B cell (primary cell): ENCODE results near the gene RTL1. TPM values are rescaled to one million over a fixed set of nuclear protein-coding genes. Genes with fewer than 3 reads are reported as not detected.

Experiments
- ATAC-seq: fragments of 200-7000 bp; cut with Tn5 transposase; one replicate; pipeline ENCODE4 v1.10.0; 2021; ENCODE audit warnings: low read depth, mild to moderate bottlenecking, moderate number of reproducible peaks, moderate library complexity
- CTCF ChIA-PET: fragments of 350-600 bp; sonication (Branson Sonifier 250); formaldehyde crosslinking; loops from one replicate; lab custom pipeline; 2021; ENCODE audit warnings: antibody characterized with exemption, inconsistent platforms; lab: Charles Lee
- POLR2A ChIA-PET: fragments of 350-600 bp; sonication (Branson Sonifier 250); formaldehyde crosslinking; loops from one replicate; lab custom pipeline; 2021; ENCODE audit warnings: antibody characterized with exemption; lab: Charles Lee
- DNase-seq: peaks from one replicate; pipeline ENCODE4 v3.0.0; 2013
- H2AFZ ChIP-seq: 2 replicates; pipeline ENCODE4 v1.6.1; 2012; ENCODE audit warnings: mild to moderate bottlenecking, low read depth, low read length; ENCODE audit not compliant: insufficient read depth, poor library complexity, severe bottlenecking
- H3K27ac ChIP-seq, 2 donors: 1 replicate in 1 of 2; 2 replicates in 1 of 2; pipeline ENCODE4 v1.5.1; 2012 to 2013; ENCODE audit warnings: low read length in 2 of 2, mild to moderate bottlenecking in 2 of 2, moderate library complexity in 1 of 2
- H3K27me3 ChIP-seq, 4 experiments: fragments of 200-600 bp in 1 of 4; sonication (generic) in 1 of 4; replicated peaks in 1 of 4; 1 replicate in 2 of 4; 2 replicates in 2 of 4; pipeline versions ENCODE4 v1.6.1 to v1.7.0; 2013 to 2016; ENCODE audit warnings: low read length in 3 of 4, mild to moderate bottlenecking in 2 of 4, mixed read lengths in 1 of 4, moderate library complexity in 1 of 4; ENCODE audit not compliant: insufficient read depth in 4 of 4, control insufficient read depth in 3 of 4; ENCODE audit errors: control extremely low read depth in 1 of 4
- H3K36me3 ChIP-seq, 2 experiments: replicated peaks in 1 of 2; 1 replicate in 1 of 2; 2 replicates in 1 of 2; pipeline versions ENCODE4 v1.6.1 to v1.7.1; 2013; ENCODE audit warnings: low read length in 1 of 2; ENCODE audit not compliant: insufficient read depth in 2 of 2, control insufficient read depth in 1 of 2; ENCODE audit errors: control extremely low read depth in 1 of 2, extremely low read depth in 1 of 2
- H3K4me1 ChIP-seq, 2 donors: fragments of 200-600 bp in 1 of 2; sonication (generic) in 1 of 2; 1 replicate in 1 of 2; 2 replicates in 1 of 2; pipeline versions ENCODE4 v1.5.1 to v1.6.1; 2013 to 2017; ENCODE audit warnings: low read length in 2 of 2; ENCODE audit not compliant: control insufficient read depth in 2 of 2, insufficient read depth in 2 of 2
- H3K4me2 ChIP-seq: replicated peaks from 2 replicates; pipeline ENCODE3; 2012; ENCODE audit warnings: mild to moderate bottlenecking, low read depth, low read length; ENCODE audit not compliant: poor library complexity, severe bottlenecking
- H3K4me3 ChIP-seq, 5 experiments: fragments of 200-600 bp in 1 of 5; sonication (generic) in 1 of 5; 1 replicate in 3 of 5; 2 replicates in 2 of 5; pipeline versions ENCODE4 v1.5.1 to v1.7.0; 2011 to 2016; ENCODE audit warnings: low read length in 4 of 5, mild to moderate bottlenecking in 4 of 5, low read depth in 2 of 5, control low read depth in 1 of 5, moderate library complexity in 1 of 5; ENCODE audit not compliant: insufficient read depth in 1 of 5; ENCODE audit errors: control extremely low read depth in 1 of 5, extremely low read depth in 1 of 5
- H3K79me2 ChIP-seq: fragments of 200-600 bp; sonication (generic); one replicate; pipeline ENCODE4 v1.6.0; 2016; ENCODE audit warnings: low read length; ENCODE audit not compliant: control insufficient read depth, insufficient read depth
- H3K9ac ChIP-seq: fragments of 200-600 bp; sonication (generic); 2 replicates; pipeline ENCODE4 v1.6.1; 2017; ENCODE audit warnings: mild to moderate bottlenecking, low read length, moderate library complexity
- H3K9me3 ChIP-seq, 3 donors: one replicate each; pipeline versions ENCODE4 v1.6.1 to v1.7.1; 2013; ENCODE audit warnings: low read length in 2 of 3; ENCODE audit not compliant: control insufficient read depth in 2 of 3, insufficient read depth in 1 of 3; ENCODE audit errors: control extremely low read depth in 1 of 3
- H4K20me1 ChIP-seq: 2 replicates; pipeline ENCODE4 v1.6.0; 2012; ENCODE audit warnings: mild to moderate bottlenecking, low read length; ENCODE audit not compliant: insufficient read depth, control insufficient read depth, poor library complexity, severe bottlenecking
- H3K27ac Mint-ChIP-seq: one replicate; pipeline ENCODE4 v1.8.0; 2021; ENCODE audit warnings: mixed read lengths
- H3K27me3 Mint-ChIP-seq: one replicate; pipeline ENCODE4 v1.8.0; 2021; ENCODE audit warnings: mixed read lengths
- H3K4me1 Mint-ChIP-seq: one replicate; pipeline ENCODE4 v1.8.0; 2021; ENCODE audit warnings: mixed read lengths
- H3K4me3 Mint-ChIP-seq: one replicate; pipeline ENCODE4 v1.8.0; 2021; ENCODE audit warnings: mixed read lengths
- H3K9me3 Mint-ChIP-seq: one replicate; pipeline ENCODE4 v1.8.0; 2022; ENCODE audit warnings: mixed read lengths; ENCODE audit not compliant: insufficient read depth
- CTCF ChIP-seq: fragments of 200-600 bp; IDR thresholded peaks from one replicate; pipeline ENCODE4 v1.8.0; 2022; ENCODE audit warnings: antibody characterized with exemption, mild to moderate bottlenecking
- EZH2 ChIP-seq: IDR thresholded peaks from 2 replicates; pipeline ENCODE4 v1.6.1; 2012; ENCODE audit warnings: borderline replicate concordance, low read depth, mild to moderate bottlenecking, moderate library complexity, low read length; ENCODE audit not compliant: insufficient read depth, poor library complexity, severe bottlenecking
- WGBS: methylation state at CpG from one replicate; pipeline ENCODE4 v1.1.5; 2013; ENCODE audit warnings: missing lambda C conversion rate; ENCODE audit not compliant: insufficient coverage; 5-methylcytosine and 5-hydroxymethylcytosine counted together
- intact Hi-C: fragments of 100-400 bp; cut with micrococcal nuclease; formaldehyde crosslinking; loops from one replicate; pipeline ENCODE4 v1.10.0; 2022
- polyA plus RNA-seq: library from polyadenylated mRNA; depleted of rRNA; stranded (reverse); fragments of >200 nt; gene quantifications from 2 replicates; pipeline ENCODE4 v1.2.3, GENCODE V29; 2012
- total RNA-seq, 2 donors: library from RNA; stranded (reverse); fragments of 120-200 nt in 1 of 2; gene quantifications; 1 replicate in 1 of 2; 2 replicates in 1 of 2; pipeline versions ENCODE4 v1.2.3 to v1.2.4, GENCODE V29; 2013 to 2022

Gene RTL1
- total and polyA plus RNA-seq, 2 donors (not counting 1 experiment from before 2014, with no cell fraction given), result not detected

DNA sequence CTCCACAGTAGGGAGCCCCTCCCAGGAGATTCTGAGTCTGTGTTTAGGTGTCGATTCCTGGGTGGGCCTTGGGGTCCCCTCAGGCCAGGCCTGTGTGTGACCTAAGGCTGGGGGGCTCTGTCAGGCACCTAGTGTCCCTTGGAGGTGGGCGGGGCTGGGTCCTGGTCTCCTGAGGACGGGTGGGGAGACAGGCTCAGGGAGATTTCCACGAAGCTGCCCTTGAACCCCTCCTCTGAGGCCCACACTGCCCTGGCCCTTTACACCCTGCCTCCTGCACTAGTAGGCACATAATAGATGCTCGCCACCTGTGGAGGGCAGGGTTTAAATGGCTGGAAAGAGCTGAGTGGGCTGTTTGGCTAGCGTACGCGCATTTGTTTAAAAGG, 44.7 kb downstream of the RTL1 start:
- intact Hi-C loops, result no loop called here
- H3K27me3 Mint-ChIP-seq, result no peaks in the 10 kb centered on the region
- H3K4me3 Mint-ChIP-seq, result no peak overlapping the region
- no peaks in the 10 kb centered on the region for H3K9me3 Mint-ChIP-seq
- no peak overlapping the region for H3K4me2 ChIP-seq
- ChIA-PET POLR2A (no interaction called here), CTCF (no interaction called here)
- no peaks in the 10 kb centered on the region for H4K20me1 ChIP-seq
- H3K9me3 ChIP-seq, result peaks cover 0 to 5% (median 0%) of the 10 kb centered on the region in 3 donors
- 93% methylated on average over 7 of the region's 8 CpGs for whole genome bisulfite sequencing
- no peaks in the 10 kb centered on the region for H3K4me1 ChIP-seq
- ATAC-seq (no peak), DNase-seq (no peak)
- no peak overlapping the region for H3K27ac ChIP-seq
- H3K36me3 ChIP-seq, result no peaks in the 10 kb centered on the region
- TF ChIP-seq EZH2, result no peak
- TF ChIP-seq CTCF, result no peak
- H3K4me1 Mint-ChIP-seq, result no peaks in the 10 kb centered on the region
- H3K9ac ChIP-seq, result no peak overlapping the region
- no peak overlapping the region for H3K27ac Mint-ChIP-seq
- no peak overlapping the region for H3K4me3 ChIP-seq
- H3K27me3 ChIP-seq, result no peaks in the 10 kb centered on the region
- H2AFZ ChIP-seq, result no peak overlapping the region
- no peaks in the 10 kb centered on the region for H3K79me2 ChIP-seq

DNA sequence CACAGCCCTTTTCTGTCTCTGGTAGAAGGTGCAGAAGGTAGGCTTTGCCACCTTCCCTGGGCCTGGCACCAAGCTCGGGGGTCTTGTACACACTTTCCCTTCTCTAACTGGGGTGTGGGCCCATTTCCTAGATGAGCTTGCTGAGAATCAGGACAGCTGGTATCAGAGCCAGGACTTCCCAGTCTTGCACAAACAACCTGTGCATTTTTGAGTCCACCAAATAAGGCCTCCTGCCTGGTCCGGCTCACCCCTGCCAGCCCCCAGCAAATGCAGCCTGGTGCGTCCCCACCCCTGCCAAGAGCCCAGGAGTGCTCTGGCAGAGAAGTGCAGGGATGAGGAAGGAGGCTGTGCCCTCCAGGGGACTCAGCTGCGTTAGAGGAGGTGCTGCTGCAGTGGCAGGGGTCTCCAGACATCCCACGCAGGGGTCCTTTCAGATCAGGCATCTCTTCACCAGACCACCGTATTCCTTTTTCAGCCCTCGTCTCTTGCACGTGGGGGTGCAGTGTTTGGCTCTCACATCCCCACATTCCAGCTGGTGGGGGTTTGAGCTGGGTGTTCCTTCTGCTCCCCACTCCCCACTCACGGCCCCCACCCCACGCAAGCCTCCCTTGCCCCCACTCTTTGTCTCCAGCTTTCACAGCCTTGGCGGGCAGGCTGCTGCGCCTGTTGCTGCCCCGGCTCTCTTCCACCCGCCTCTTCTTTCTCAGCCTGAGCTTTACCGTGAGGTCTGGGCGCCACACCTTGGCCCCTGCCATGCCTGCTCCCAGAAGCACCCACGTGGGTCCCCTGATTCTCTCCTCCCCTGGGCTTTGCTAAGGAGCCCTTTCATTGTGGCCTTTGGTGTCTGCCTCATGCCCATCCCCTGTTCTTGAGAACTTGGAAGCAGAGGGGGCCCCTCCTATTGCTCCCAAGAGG, 45.3 kb downstream of the RTL1 start:
- Histone ChIP-seq H3K36me3 (no peaks in the 10 kb centered on the region), H3K4me2 (no peak overlapping the region), H3K4me1 (no peaks in the 10 kb centered on the region), H4K20me1 (no peaks in the 10 kb centered on the region), H3K27ac (no peak overlapping the region), H3K79me2 (no peaks in the 10 kb centered on the region), H3K27me3 (no peaks in the 10 kb centered on the region), H2AFZ (no peak overlapping the region), H3K9ac (no peak overlapping the region), H3K9me3 (peaks cover 0 to 5% (median 0%) of the 10 kb centered on the region in 3 donors), H3K4me3 (no peak overlapping the region)
- POLR2A ChIA-PET, result no interaction called here
- intact Hi-C loops, result no loop called here
- Mint-ChIP-seq H3K27me3 (no peaks in the 10 kb centered on the region), H3K9me3 (no peaks in the 10 kb centered on the region), H3K27ac (no peak overlapping the region), H3K4me1 (no peaks in the 10 kb centered on the region), H3K4me3 (no peak overlapping the region)
- 82% methylated on average over 14 of the region's 17 CpGs for WGBS
- CTCF ChIA-PET, result no interaction called here
- ATAC-seq (no peak), DNase-seq (no peak)
- TF ChIP-seq EZH2 (no peak), CTCF (no peak)
